NOMO-1 (cell line): Measurements from ENCODE around the gene CXorf58.
A peak's percentile ranks its signal among the peaks of the same experiment; 100 is the strongest.

Experiments used
- DNase-seq, 2 experiments: peaks; one replicate each; lab custom pipeline; 2025; ENCODE audit not compliant: unreplicated experiment in 2 of 2; lab: John Stamatoyannopoulos, UW

CXorf58 gene

GRCh38 chrX:23898412-23898959, 9.3 kb upstream of the CXorf58 start:
- no peak for DNase-seq

- no peak for DNase-seq
Measured at GRCh38 chrX:23900220-23900797, 7.5 kb upstream of the CXorf58 start.

GRCh38 chrX:23901060-23901459, 6.7 kb upstream of the CXorf58 start:
- DNase-seq = peak; percentile 56 to 72

- DNase-seq = peak; percentile 59 to 89
Measured at GRCh38 chrX:23901805-23902204, 6.0 kb upstream of the CXorf58 start.

GRCh38 chrX:23902419-23902818, 5.4 kb upstream of the CXorf58 start:
- DNase-seq = peak; percentile 10 to 53

- DNase-seq = no peak
Measured at GRCh38 chrX:23904096-23904495, 3.7 kb upstream of the CXorf58 start.

GRCh38 chrX:23907111-23907497, 702 bp upstream of the CXorf58 start:
- no peak for DNase-seq

GRCh38 chrX:23908219-23909004, 606 bp downstream of the CXorf58 start:
- DNase-seq = no peak

- peak in 1 of 2 experiments; percentile 14 for DNase-seq
Measured at GRCh38 chrX:23911126-23911835, 3.5 kb downstream of the CXorf58 start.

GRCh38 chrX:23919148-23919547, 11.3 kb downstream of the CXorf58 start:
- no peak for DNase-seq

GRCh38 chrX:23919706-23920320, 12.0 kb downstream of the CXorf58 start:
- no peak for DNase-seq

- DNase-seq = no peak
Measured at GRCh38 chrX:23926015-23926414, 18.2 kb downstream of the CXorf58 start.

- peak in 1 of 2 experiments; percentile 63 for DNase-seq
Measured at GRCh38 chrX:23930894-23931604, 23.2 kb downstream of the CXorf58 start.

GRCh38 chrX:23932046-23932445, 24.2 kb downstream of the CXorf58 start:
- DNase-seq = no peak

- DNase-seq = no peak
Measured at GRCh38 chrX:23935106-23935505, 27.3 kb downstream of the CXorf58 start.

- DNase-seq = no peak
Measured at GRCh38 chrX:23936180-23936579, 28.4 kb downstream of the CXorf58 start.

GRCh38 chrX:23937100-23937499, 29.3 kb downstream of the CXorf58 start:
- no peak for DNase-seq

- no peak for DNase-seq
Measured at GRCh38 chrX:23938690-23939089, 30.9 kb downstream of the CXorf58 start.

- DNase-seq = no peak
Measured at GRCh38 chrX:23939203-23939602, 31.4 kb downstream of the CXorf58 start.

GRCh38 chrX:23944234-23944633, 36.4 kb downstream of the CXorf58 start:
- no peak for DNase-seq
